GM10248 (cell line): Measurements from ENCODE around the gene VIL1.

Source experiments
- CTCF ChIA-PET: fragments of 300-600 bp; sonication (Branson Sonifier 250); formaldehyde crosslinking; extraction: SDS; loops from one replicate; lab custom pipeline; 2021; ENCODE audit warnings: antibody characterized with exemption; lab: Yijun Ruan, JAX
- POLR2A ChIA-PET: fragments of 350-650 bp; sonication (Branson Sonifier 250); formaldehyde crosslinking; extraction: SDS; loops from one replicate; lab custom pipeline; 2020; ENCODE audit warnings: antibody characterized with exemption; lab: Yijun Ruan, JAX
- DNase-seq: peaks from one replicate; pipeline ENCODE4 v3.0.0; 2012; ENCODE audit errors: extremely low spot score
- CTCF ChIP-seq: IDR thresholded peaks from 2 replicates; pipeline ENCODE4 v1.5.1; 2012; ENCODE audit warnings: mild to moderate bottlenecking, low read depth; ENCODE audit errors: extremely low read depth, missing control alignments, control extremely low read depth

Gene VIL1

GRCh38 chr2:218404351-218405085 is 14.4 kb upstream of the VIL1 start:
- ChIA-PET CTCF (interaction anchor here (1.1 to 1.7 kb wide), 6 partner anchors 8 to 443 kb away, joined by 3 to 8 read pairs (median 4); no protein-coding TSS in a partner anchor), POLR2A (interaction anchor here (0.9 kb wide), 1 partner anchor 9 kb away, joined by 3 read pairs; no protein-coding TSS in a partner anchor)
- DNase-seq = no peak

GRCh38 chr2:218405086-218405745 is 13.7 kb upstream of the VIL1 start:
- CTCF ChIA-PET = interaction anchor here (1.1 to 1.7 kb wide), 6 partner anchors 9 to 443 kb away, joined by 3 to 8 read pairs (median 4); no protein-coding TSS in a partner anchor
- POLR2A ChIA-PET = interaction anchor here (0.6 to 0.9 kb wide), 2 partner anchors 10 to 144 kb away, joined by 3 to 6 read pairs; no protein-coding TSS in a partner anchor
- no peak for DNase-seq
- no peak for TF ChIP-seq CTCF

More at GRCh38 chr2:218404351-218405085, 14.4 kb upstream of the VIL1 start:
- no peak for TF ChIP-seq CTCF

- POLR2A ChIA-PET = interaction anchor here (0.6 to 0.9 kb wide), 2 partner anchors 10 to 143 kb away, joined by 3 to 6 read pairs; no protein-coding TSS in a partner anchor
- TF ChIP-seq CTCF = no peak
- no peak for DNase-seq
- CTCF ChIA-PET = interaction anchor here (1.3 to 1.7 kb wide), 3 partner anchors 12 to 107 kb away, joined by 4 to 5 read pairs (median 4); no protein-coding TSS in a partner anchor
These were observed 13.1 kb upstream of the VIL1 start for GRCh38 chr2:218405746-218406208.

- ChIA-PET POLR2A (no interaction called here), CTCF (interaction anchor here (0.9 to 1.4 kb wide), 6 partner anchors 15 to 158 kb away, joined by 3 to 7 read pairs (median 4); no protein-coding TSS in a partner anchor)
- DNase-seq = peak; percentile 93
- peak; percentile 93 for TF ChIP-seq CTCF
These were observed 12.5 kb upstream of the VIL1 start for GRCh38 chr2:218406209-218406948.

- DNase-seq = no peak
- CTCF ChIA-PET = interaction anchor here (0.6 to 1.4 kb wide), 6 partner anchors 11 to 221 kb away, joined by 3 to 7 read pairs (median 3); no protein-coding TSS in a partner anchor
- POLR2A ChIA-PET = no interaction called here
- TF ChIP-seq CTCF = no peak
These were observed 11.8 kb upstream of the VIL1 start for GRCh38 chr2:218406949-218407618.
